GM15510 (cell line): ENCODE results near the gene KLHL33.

Experiments
- POLR2A ChIP-seq: IDR thresholded peaks from 3 replicates; pipeline ENCODE4 v1.6.1; 2011; ENCODE audit warnings: borderline replicate concordance; ENCODE audit not compliant: insufficient read length; ENCODE audit errors: extremely low read depth

Gene KLHL33, protein sequence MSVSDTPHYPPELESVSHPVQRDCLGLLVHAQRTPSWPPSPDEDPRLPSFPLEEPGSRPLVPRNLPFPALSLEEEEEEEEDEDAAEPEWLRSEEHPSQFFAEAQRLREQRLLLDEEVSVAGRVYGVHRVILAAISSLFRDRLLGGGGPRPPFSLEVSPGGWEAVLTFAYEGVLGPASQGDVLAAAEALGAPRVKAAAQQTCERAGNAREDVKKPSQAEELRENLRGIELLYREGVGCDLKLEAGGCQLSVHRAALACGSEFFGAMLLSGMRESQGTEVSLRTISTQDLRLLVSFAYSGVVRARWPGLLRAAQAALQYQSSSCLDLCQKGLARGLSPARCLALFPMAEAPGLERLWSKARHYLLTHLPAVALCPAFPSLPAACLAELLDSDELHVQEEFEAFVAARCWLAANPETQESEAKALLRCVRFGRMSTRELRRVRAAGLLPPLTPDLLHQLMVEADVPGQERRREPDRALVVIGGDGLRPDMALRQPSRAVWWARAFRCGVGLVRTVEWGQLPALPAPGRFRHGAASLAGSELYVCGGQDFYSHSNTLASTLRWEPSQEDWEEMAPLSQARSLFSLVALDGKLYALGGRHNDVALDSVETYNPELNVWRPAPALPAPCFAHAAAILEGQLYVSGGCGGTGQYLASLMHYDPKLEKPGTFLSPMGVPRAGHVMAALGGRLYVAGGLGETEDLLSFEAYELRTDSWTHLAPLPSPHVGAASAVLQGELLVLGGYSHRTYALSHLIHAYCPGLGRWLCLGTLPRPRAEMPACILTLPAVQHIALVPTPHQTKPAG

DNA sequence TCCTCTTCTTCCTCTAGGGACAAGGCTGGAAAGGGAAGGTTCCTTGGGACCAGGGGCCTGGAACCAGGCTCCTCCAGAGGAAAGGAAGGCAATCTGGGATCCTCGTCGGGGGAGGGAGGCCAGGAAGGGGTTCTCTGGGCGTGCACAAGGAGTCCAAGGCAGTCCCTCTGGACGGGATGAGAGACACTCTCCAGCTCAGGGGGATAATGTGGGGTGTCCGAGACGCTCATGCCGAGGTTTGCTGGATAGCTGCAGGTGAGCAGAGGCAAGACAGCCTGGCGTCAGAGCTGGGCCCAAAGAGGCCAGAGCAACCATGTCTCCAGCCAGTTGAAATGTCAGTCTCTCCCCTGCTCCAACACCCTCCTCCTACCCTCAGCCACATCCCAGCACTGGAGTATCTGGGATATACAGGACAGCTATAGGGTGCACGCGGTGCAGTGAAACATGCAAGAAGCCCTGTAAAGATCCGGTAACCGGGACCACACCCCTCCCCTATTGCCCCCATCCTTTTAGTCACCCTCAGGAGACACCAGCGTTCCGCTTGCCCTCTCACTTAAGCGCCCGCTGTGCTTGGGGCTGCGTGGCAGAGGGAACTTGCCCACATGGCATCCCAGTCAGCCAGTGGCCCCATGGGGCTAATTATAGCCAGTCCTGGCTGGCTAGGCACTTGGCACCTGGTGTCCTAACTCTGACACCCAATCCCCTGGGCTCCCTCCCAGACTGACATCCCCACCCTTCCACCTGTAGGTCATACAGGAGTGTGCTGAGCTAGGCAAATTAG is at the start of gene KLHL33:
TSS of gene KLHL33 (minus strand) at position 585 of the 781 bp plus-strand sequence. CDS start at position 230, 355 bp downstream.
- no peak for TF ChIP-seq POLR2A

DNA sequence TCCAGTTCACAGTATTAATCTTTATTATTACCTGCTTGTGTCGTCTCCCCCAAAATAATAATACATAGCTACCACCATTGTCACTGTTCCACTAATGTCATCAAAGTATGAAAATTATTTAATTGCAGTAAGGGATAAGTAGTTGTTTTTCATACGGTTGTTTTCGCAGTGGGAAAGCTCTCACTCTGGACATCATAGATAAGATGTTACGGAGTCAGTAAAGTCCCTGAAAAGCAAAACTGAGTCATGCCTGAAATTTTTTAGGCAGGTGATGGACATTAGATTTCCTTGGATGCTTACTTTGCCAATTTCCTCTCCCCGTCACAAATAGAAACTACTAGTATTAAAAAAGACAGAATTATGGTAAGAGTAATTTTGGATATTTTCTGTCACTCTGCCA is 46.4 kb upstream of the KLHL33 start:
- TF ChIP-seq POLR2A = no peak

DNA sequence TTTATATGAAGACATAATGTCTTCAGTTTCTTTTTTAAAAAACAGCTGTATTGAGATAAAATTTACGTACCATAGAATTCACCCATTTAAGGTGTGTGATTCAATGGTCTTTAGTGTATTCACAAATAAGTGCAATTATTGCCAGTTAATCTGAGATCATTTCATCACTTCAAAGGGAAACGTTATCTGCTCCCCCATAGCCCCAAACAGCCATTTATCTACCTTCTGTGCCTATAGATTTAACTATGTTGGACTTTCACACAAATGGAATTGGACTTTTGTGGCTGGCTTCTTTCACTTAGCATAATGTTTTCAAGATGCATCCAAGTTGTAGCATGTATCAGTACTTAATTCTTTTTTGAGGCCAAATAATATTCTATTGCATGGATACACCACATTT is 42.9 kb upstream of the KLHL33 start:
- no peak for TF ChIP-seq POLR2A

DNA sequence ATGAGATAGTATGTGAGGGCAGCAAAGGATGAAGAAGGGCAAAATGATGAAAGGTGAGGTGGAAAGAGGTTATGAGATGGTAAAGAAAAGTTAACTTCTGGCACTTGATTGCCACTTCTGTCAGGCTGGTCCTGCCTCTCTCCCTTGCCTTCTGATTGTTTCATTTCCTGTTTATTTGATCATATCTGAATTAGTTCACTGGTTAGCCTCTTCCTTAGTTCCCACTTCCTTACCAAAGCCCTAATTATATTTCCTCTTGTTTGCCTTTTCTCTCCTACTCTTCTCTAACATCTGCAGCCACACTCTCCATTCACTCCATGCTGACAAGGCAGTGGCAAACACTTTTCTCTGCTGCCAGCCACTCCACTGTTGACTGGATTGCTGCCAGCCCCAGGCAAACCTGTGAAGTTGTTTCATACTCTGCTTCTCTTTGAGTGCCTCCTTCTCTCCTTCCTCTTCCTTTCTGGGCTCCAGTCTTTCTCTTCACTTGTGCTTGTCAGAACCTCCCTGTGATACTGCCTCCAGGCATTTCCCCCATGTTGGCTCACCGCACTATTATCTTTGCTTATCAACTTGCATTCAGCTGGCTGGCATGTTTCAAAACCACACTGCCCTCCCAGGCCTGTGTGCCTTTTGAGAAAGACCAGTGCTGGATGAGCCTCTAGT is 41.4 kb upstream of the KLHL33 start:
- no peak for TF ChIP-seq POLR2A

DNA sequence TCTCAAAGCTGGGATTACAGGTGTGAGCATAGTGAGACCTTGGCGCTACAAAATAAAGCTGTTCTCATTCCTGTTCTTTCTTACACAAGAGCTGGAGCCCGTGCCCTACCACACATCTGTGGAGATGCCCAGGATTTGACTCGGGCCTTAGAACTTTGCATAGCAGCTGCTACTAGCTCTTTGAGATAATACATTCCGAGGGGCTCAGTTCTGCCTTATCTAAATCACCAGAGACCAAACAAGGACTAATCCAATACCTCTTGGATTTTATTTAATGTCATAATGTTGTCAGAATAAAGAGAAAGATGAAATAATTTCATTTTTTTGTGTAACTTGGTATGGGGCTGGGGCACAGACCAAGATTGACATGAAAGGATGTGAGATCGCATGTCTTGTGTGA is 40.8 kb upstream of the KLHL33 start:
- TF ChIP-seq POLR2A = no peak

DNA sequence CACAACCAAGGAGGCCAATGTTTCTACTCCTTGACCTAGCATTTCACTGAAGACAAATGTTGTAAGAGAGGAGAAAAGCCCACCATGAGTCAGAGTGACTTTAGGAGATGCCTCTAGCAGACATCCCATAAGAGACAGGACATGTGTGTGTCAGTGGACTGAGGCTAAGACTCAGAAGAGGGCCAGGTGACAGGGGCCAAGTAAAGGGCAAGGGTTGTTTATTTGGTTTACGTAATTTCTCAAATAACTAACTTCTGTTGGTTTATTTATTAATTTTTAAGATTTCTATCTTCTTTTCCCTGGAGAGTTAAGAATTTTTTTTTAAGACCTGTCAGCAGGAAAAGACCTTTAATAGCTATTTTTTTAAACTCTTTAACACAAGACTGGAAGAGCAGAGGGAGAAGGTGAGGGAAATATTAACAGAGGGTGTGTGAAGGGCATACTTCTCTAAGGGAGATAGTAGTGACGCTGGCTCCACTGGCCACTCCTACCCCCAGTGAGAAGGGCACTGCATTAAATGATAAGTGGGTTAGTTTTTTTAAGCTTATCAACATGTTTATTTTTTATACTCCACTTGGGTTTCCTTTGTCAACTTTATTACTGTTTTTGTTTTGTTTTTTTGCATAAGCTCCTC is 36.7 kb upstream of the KLHL33 start:
- no peak for TF ChIP-seq POLR2A

DNA sequence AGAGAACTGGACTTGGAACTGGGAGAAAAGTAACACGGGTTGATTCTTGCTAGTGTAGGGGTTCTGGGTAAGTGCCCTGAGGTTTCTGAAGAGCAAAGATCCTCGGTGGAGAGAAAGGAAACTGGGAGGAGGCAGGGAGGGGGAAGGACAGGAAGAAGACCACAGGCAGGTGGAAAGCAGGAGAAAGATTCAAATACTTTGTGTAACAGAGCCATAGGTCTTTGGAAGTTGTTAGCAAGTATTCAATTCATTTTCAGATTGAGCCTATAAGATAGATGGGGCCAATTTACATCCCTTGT is 34.6 kb upstream of the KLHL33 start:
- TF ChIP-seq POLR2A = no peak

DNA sequence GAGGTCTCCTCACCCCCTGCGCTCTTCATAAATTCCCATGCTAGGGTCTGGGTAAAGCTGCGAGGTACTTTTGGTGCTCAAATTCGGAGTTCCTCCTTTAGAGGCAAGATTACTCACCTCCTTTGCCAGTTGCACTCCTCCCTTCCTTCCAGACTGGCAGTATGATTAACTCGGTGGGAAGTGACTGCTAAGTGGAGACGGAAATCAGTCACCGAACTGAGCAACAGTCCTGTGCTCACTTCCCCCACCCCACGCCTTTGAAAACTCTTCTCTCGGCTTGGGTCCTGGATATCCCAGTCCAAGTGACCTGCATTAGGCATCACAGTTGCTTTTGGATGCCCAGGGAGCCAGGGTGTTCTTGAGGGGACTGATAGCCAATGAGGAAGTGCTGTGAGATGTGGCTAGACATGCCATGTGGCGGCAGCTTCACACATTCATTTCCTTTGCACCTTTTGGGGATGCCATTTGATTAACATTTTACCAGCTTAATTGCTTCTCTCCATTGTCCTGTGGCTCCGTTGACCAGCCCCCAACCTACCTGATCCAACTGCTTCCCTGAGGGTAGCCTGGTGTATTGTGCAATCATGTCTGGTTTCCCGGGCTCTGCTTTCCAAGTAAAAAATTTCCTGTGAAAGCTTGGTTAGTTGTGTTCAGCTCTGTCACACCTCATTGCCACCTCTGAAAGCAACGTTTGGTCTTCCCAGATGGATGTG is 34.1 kb upstream of the KLHL33 start:
- TF ChIP-seq POLR2A = no peak

DNA sequence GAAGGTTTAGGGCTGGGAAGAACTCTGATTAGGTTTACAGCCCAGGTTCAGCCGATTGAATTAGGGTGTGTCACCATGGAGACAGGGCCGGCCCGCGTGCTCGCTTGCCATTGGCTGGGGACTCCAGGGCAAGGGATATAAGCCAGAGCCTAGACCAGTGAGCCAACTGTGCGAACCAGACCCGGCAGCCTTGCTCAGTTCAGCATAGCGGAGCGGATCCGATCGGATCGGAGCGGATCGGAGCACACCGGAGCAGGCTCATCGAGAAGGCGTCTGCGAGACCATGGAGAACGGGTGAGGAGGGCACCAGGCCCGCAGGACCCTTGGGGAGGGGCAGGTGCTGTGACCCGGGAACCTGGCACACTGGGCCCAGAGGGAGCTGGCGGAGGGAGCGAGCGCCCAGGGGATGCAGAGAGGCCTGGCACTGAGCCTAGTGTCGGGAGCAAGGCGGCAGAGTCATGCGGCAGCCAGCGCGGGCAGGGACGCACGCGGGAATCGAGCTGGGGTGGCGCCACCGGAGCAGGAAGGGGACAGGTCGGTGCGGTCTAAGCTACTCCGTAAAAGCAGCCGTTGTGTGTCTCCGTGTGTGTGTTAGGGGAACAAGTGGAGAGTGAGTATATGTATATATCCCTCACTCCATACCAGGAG is 33.4 kb upstream of the KLHL33 start, which contains the start of gene PNP:
TSS of gene PNP (plus strand) at position 165 of the 648 bp plus-strand sequence. CDS start at position 284, 119 bp downstream.
- TF ChIP-seq POLR2A = peak; percentile 100

DNA sequence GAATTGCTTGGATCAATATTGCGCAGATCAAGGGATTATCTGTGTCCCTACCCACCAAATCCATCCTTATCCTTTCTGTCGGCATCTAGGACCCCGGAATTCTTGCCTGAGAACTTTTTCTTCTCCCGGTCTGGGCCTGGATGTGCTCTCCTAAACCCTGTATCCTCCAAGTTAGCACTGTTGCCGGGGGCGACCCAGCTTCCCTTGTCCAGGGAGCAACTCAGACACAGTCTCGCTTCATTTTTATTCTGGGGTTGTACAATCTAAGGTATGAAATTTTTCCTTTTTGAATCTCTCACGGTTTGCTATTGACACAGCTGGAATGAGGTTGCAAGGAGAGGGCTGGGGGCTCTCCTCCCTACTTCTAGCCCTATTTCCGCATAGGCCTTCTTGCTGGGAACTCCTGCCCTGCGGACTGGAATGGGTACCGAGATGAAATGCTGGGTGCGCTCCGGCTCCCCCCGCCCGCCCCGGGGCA is 32.8 kb upstream of the KLHL33 start:
- TF ChIP-seq POLR2A = no peak

DNA sequence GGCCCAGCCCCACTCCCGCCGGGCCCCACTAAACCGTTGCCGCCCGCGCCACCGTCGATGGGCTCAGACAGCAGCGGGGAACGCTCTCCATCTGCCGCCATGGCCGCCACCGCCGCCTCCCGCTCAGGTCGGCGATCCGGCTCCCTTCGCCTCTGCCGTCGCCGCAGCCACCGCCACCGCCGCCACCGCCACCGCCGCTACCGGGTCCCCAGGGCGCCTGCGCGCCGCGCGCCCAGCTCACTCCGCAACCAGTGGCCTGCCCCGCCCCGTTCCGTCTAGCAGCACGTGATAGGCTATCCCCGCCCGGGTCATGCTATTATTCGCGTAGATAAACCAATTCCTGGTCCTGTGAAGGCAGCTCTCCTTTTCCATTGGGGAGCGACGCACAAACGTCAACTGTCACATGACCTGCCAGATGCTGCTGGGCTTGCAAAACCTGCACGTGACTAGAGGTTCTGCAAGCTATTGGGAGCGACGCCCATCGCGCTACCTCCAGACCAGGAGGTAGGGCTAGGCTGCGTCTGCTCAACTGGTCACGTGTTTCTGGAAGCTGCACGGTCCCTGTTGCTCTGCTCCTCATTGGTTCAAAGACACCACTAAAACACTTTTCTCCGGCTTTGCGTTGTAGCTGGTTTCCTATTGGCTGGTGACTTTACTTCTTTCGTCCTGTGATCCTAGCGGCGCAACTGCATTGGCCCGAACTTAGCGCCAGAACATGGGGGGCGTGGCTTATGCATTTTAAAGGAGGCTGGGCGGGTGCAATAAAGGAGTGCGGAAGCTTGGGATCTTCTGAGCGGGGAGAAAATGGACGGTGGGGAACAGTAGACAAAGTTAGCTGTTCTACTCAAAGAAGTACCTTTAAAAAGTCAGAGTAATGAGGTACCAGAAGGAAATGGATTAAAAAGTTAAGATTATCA is 25.5 kb upstream of the KLHL33 start, which contains the start of gene PIP4P1:
TSS of gene PIP4P1 (minus strand) at position 210 of the 917 bp plus-strand sequence. CDS start at position 101, 109 bp downstream.
- peak; percentile 82 for TF ChIP-seq POLR2A
